HuH-7.5 (cell line): Measurements from ENCODE around the gene SPTLC1.
"Not testable (repeated sequence)": the region's sequence is repeated elsewhere in the genome, so short reads cannot be mapped to it uniquely, and the experiment has no call there.

ENCODE experiments used
- DNase-seq: peaks from one replicate; pipeline ENCODE4 v3.0.0; 2011; ENCODE audit warnings: low spot score

The SPTLC1 gene

DNA sequence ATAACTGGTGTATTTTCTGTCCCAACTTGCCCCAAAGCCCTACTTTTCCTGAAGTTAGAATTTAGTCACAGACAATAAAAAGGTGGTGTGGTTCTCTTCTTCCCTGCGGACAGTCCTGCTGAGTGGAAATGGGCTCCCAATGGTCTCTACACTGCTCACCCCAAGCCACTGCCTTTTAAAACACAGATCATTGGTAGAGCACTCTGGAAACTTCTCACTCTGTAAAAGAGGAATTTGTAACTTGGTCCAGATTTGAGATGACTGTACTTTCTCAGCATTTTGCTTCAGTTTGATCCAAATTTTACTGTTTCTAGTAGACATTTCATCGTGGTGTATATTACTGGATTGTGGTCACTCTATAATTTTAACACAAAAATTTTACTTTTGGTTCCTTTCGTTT lies 84.8 kb downstream of the SPTLC1 start:
- DNase-seq, result no peak

DNA sequence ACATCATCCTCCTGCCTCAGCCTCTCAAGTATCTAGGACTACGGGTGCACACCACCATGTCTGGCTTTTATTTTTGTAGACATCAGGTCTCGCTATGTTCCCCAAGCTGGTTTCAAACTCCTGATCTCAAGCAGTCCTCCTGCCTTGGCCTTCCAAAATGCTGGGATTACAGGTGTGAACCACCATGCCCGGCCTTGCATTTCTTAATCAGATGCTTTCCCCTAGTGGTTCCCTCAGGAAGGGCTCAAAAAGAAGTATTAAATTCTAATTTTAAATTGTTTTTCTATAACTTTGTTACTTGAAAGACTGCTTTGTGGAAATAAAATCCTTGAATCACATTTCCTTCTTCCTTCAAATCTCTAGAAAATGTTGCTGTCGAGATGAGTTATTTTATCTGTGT lies 85.7 kb downstream of the SPTLC1 start:
- DNase-seq, result no peak

DNA sequence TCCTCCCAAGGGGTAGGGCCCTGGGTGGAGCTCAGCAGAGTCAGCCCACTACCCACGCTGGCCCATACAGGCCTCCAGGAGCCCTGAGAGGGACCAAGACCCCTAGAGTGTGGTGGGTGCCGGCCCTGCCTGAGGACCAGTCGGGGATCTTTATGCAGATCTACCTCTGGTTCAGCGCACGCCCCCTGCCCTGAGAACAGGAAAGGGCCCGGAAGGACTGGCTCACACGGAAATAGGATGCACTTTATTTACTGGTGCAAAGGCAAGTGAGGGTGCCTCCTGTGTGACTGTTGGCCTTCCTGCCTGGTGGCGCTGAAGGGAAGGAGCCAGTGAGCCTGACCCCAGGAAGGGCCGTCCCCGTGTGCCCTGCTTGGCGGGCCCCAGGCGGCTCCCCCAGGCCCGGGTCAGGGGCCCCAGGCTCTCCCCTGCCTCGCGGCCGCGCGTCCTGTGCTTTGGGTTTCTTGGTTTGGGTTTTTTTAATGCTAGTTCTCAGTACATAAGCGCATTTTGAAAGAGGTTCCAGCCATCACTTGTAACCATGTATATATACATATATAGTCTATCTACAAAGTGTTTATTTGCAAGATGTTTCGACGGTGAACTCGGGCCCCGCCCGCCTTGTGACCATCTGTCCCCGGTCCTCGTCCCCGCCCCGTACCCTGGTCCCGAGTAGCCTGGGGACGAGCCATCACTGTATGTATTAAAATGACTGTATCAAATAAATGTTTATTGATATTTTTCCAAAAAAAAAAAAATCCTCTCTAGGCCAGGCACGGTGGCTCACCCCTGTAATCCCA lies 88.8 kb downstream of the SPTLC1 start:
- DNase-seq, result no peak

DNA sequence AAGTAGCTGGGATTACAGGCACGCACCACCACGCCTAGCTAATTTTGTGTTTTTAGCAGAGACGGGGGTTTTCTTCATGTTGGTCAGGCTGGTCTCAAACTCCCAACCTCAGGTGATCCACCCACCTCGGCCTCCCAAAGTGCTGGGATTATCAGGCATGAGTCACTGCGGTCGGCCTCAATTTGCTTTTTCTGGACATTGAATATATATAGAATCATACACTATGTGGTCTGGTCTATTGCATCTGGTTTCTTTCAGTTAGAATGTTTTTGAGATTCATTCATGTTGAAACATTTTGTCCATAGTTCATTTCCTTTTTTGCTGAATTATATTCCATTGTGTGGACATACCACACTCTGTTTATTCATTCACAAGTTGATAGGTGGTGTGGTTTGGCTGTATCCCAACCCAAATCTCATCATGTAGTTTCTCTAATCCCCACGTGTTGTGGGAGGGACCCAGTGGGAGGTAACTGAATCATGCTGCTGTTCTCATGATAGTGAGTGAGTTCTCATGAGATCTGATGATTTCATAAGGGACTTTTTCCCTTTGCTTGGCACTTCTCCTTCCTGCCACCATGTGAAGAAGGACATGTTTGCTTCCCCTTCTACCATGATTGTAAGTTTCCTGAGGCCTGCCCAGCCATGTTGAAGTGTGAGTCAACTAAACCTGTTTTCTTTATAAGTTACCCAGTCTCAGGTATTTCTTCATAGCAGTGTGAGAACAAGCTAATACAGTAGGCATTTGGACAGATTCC lies 93.2 kb downstream of the SPTLC1 start:
- not testable (repeated sequence) for DNase-seq

DNA sequence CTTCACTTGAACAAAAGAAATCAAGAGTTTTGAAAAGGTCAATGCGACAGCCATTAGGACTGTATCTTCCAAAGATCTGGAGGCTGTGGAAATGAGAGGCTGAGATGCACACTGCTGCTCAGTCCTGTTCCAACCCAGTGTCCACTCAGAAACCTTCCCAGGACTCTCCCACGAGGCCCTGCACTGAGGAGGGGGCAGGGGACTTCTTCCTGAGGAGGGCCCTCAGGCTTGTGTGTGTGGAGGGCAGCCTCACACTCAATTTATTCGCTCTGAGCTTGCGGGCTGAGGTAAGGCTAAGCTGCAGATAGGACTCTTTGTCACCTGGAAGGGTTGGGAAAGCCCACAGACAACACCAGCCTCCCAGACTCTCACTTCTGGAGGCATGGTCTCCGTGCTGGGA lies 95.6 kb downstream of the SPTLC1 start:
- DNase-seq, result no peak

DNA sequence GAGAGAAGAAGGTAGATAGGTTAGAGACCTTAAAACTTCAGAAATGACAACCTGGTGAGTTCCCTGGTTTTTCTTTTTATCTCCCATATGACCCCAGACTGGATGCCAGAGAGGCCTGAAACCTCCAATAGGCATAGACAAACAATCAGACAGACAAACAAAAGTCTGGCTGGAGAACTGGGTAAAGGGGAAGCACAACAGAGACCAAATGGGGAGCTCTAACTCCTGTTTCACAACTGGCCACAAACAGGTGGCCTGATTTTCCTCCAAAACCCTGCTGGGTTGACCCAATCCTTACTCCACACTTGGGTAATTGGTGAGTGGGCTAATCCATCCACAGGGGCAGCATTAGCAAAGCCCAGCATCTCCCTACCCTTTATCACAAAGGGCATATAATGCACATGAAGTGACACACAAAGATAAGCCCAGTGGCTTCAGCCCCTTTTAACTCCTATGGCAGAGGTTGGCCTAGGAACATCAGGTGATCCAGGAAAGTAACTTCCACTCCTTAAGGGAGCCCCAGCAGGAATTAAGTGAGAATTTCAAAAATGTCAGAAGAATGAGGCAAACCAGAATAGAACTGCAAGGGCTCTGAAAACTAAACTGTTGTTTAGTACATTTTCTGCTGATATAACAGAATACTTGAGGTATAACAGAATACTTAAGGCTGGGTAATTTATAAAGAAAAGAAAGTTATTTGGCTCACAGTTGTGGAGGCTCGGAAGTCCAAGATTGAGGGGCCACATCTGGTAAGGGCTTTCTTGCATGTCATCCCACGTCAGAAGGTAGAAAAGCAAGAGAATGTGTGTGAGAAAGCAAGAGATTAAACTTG lies 104.3 kb downstream of the SPTLC1 start:
- DNase-seq, result no peak

DNA sequence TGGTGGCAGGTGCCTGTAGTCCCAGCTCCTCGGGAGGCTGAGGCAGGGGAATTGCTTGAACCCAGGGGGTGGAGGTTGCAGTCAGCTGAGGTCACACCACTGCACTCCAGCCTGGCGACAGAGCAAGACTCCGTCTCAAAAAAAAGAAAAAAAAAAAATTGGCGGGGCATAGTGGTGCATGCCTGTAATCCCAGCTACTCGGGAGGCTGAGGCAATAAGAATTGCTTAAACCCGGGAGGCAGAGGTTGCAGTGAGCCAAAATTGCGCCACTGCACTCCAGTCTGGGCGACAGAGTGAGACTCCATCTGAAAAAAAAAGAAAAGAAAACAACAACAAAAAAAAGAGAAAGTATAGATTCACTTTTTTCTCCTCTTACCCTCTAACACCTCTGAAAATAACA lies 105.0 kb downstream of the SPTLC1 start:
- not testable (repeated sequence) for DNase-seq

DNA sequence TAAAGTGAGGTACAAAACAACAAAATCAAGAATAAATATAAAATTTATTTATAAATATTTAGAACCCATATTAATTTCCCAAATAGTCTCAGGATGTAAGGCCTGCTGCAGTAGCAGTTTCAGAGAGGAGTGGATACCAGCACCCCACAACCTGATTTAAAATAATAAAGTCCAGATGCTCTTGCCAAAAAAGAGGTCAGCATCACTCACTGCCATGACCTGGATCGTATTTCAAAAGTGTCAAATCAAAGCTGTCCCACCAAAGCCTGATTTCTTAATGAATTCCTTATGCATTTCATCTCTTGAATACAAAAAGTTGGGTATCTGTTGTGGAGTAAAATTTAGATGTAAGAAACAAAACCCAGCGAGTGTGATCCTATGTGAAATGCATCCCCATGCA lies 107.2 kb downstream of the SPTLC1 start:
- DNase-seq, result no peak

DNA sequence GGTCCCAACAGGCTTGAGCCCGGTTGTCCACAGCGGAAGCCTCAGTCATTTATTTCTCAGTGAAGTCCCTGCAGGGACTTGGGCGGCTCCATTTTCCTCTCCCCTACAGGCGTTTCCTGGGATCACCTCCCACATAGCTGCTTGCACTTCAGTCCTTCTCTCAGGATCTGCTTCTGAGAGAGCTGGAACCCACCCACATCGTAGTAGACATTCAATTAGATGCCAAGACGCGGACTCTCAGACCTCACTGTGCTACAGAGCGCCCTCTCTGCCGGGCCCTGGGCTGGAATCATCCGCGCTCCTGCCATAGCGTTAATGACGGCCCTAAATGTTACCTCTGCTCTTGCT lies 111.2 kb downstream of the SPTLC1 start:
- DNase-seq, result no peak

DNA sequence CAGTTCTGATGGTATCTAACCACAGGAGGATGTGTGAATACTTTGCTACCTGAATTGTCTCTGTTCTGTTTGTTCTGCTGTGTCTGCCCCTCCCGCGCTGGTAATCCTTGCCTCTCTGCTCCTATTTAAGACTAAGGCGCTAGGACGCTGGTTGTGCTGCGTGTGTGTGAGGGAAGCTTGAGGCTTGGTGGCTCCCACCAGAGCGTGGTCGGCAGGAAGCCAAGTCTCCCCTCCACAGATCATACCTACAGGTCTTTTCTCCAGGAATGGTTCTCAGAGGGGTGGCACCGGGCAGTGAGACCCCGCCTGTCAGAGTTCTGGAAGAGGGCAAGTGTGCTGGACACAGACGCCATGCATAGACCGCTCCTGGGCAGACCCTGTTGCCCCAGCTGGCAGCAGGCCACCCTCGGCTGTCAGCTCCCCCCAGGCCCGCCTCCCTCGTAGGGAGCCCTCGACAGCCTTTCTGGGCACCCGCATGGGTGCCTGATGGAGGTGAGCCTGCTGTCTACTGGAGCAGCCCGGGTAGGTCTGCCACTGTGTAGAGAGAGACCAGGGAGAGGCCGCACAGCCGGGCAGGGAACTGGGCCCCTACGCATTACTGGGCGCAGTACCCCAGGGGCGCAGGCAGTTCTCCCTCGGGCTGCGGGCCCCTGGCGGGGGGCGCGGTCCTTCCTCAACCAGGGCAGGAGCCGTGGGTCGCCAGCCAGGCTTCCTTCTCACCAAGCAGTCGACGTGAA lies 111.7 kb downstream of the SPTLC1 start:
- no peak for DNase-seq

DNA sequence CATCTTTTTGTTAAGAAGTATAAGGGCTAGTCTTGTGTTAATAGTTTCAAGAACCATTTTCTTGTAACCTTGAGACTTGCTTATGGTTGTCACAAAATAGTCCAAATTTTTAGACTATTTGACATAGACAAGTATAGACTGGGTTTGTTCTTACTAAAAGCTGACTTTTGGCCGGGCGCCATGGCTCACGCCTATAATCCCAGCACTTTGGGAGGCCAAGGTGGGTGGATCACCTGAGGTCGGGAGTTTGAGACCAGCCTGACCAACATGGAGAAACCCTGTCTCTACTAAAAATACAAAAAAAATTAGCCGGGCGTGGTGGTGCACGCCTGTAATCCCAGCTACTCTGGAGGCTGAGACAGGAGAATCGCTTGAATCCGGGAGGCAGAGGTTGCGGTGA lies 113.3 kb downstream of the SPTLC1 start:
- DNase-seq, result not testable (repeated sequence)

DNA sequence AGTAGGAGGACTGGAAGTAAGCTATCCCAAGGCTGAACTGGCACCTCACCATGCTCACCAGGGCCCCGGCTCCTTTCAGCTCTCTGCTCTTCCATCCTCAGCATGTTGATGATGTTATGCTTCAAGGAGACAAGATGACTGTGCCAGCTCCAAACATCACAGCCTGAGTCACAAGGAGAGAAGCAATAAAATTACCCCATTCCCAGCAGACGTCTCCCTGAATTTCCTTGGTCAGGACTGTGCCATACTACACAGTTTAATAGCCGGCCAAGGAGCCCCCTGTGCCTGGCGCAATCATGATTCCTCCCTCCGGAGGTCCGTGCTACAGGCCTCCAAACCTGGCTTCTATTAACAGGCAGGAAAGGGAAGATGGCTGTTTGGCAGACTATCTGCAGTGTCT lies 114.0 kb downstream of the SPTLC1 start:
- no peak for DNase-seq

DNA sequence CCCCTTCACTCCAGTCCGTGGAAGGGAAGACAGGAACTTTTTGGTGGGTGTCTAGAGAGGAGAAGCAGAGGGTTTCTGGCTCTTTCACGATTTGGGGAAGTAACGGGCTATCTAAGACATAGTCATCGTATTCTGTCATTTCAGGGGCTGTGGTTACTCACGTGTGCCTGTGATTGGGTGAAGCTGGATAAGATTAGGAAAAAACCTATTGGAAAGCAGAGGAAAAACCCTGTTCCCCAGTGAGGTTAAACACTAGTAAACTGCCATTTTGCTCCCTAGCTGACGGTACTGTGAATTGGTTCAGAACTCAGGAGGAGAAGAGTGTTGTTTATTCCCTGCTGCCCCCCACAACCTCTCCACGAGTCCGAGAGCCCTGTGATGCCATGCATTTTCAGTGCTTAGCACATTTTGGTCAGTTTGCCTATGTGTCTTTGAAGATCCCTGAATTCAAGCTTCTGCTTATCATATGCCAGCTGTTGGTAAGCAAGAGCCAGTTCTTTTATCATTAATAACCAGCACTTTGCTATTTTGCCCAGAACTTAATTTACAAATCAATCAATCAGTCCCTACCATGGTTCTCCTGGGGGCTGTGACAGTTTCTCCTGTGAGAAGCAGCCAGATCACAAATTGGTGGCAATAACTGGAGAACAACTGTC lies 120.1 kb downstream of the SPTLC1 start:
- no peak for DNase-seq

DNA sequence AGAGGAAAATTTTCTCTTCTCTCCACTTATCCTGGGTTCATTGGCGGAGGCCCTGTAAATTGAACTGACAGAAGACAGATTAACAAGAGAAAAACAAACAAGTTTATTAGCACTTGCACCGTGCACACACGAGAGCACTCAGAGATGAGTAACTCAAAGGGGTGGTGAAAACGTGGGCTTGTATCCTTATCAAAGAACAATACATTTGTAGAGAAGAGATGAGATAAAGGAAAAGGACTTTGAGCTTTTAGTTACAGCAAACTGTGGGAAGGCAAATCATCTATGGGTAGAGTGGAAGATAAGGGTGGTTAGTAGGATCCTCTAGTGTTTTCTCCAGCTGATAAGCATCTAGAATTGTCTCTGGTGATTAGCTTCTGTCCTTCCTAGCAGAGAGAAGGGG lies 120.8 kb downstream of the SPTLC1 start:
- no peak for DNase-seq

DNA sequence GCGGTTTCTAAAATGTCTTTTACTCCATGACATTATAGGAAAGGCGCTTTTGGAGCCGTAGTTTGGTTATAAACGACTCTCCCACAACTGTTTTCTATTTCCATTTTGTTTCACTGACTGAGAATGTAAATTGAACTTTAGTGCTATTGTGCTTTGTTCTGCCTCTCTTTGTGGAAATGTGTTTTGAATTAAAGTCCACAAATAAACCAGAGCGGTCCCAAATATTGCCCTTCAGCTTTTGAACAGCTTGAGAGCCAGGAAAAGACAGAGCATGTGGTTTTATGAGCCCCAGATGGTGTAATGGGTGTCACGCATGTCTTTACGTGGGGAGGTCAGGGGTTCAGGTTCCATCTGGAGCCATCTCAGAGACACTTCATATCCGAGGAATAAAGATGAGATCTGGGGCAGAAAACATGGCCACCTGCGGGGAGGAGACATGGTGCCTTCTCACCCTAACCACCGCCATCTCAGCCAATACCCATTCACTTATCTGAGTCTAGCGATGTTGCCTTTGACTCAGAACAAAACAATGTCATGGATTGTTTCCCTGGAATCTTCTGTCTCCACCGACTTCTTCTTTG lies 122.7 kb downstream of the SPTLC1 start:
- no peak for DNase-seq

DNA sequence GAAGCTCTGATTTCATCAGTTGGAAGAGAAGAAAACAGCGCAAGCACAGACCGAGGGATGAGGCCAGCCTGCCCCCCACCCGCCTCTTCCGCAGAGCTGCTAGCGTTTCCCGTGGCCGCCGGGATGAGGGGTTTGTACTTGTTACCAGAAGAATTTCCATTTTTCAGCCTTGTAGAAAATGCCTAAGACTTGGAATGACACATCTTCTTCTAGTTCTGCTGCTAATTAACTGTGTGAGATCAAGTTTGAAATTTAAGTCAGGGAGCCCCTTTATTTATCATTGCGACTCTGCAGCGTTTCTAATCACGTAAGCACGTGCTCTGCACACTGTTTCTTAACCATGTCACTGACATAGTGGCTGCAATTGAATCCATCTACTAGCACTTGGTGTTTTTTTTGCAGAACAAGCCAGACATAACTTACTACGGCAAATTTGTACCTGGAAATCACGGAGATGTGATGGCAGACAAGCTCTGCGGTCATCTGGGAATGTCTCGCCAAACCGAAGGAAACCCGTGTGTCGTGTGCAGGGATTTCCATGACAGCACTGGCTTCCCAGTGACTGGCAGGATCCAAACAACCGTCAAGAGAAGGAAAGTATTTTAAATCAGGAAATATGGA lies 123.4 kb downstream of the SPTLC1 start:
- no peak for DNase-seq

DNA sequence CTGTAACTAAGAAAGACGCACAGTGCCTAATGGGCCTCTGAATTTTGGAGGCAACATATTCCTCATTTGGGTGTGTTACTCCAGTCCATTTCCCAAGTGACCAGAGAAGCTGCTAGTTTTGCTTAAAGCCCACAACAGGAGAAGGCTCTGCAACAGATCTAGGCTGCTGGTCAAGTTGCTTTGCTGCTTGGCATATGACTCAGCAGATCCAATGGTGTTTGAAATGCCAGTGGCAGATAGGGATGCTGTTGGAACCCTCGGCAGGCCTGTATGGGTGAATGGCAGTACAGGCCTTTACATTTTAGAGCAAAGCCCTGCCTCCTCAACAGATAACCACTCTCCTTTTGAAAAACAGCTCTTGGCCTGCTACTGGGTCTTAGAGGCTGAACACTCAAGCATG lies 129.0 kb downstream of the SPTLC1 start:
- no peak for DNase-seq

DNA sequence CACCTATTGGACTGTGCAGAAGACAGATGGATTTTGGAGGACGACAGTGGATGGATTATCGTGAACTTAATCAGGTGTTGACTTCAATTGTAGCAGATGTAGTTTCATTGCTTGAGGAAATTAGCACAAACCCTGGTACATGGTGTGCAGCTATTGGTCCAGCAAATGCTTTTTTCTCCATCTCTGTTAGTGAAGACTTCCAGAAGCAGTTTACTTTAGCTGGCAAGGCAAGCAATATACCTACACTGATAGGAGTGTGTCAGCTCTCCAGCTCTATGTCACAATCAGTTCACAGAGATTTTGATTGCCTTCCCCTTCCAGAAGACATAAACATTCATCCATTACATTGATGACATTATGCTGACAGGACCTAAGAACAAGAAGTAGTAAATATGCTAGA lies 129.5 kb downstream of the SPTLC1 start:
- no peak for DNase-seq
